ENCODE results near the gene MAP2K5.

MAP2K5 gene

GRCh38 chr15:67533873-67534272 is 8.6 kb upstream of the MAP2K5 start:
- H3K36me3 ChIP-seq (ENCODE audit: control insufficient read depth in 2 of 2, insufficient read depth in 1 of 2, low read length in 2 of 2): no peaks in the 10 kb centered on the region; a peak in 1 of 3 replicates
- TF ChIP-seq ZNF404 (tag by site-specific recombination; IDR thresholded peaks at IDR 0.05) (no peak), ZNF544 (tag by site-specific recombination; IDR thresholded peaks at IDR 0.05) (no peak), ZNF366 (tag by site-specific recombination; conservative IDR thresholded peaks at IDR 0.05) (no peak), ZNF555 (tag by site-specific recombination; conservative IDR thresholded peaks at IDR 0.05) (no peak), ZNF302 (tag by site-specific recombination; IDR thresholded peaks at IDR 0.05; ENCODE audit: low read depth) (no peak), ZNF558 (tag by site-specific recombination; IDR thresholded peaks at IDR 0.05) (no peak), KLF8 (tag by site-specific recombination; IDR thresholded peaks at IDR 0.05) (no peak), TCF7L2 (IDR thresholded peaks at IDR 0.05; ENCODE audit: borderline replicate concordance, low read depth, low read length) (no peak)
- no peak overlapping the region for H3K27ac ChIP-seq (ENCODE audit: extremely low read depth, low read depth, low read length)
- H3K4me1 ChIP-seq (ENCODE audit: control insufficient read depth, insufficient read depth, low read length): no peaks in the 10 kb centered on the region
- no peaks in the 10 kb centered on the region for H3K9me3 ChIP-seq (ENCODE audit: control insufficient read depth, insufficient read depth, low read depth, low read length)
- no peak overlapping the region for H3K4me3 ChIP-seq (ENCODE audit: low read depth, low read length)
- ChIA-PET CTCF (no interaction called here), POLR2A (no interaction called here)

- Histone ChIP-seq H3K9me3 (ENCODE audit: control insufficient read depth, insufficient read depth, low read depth, low read length) (no peaks in the 10 kb centered on the region), H3K4me1 (ENCODE audit: control insufficient read depth, insufficient read depth, low read length) (no peaks in the 10 kb centered on the region), H3K36me3 (ENCODE audit: control insufficient read depth in 2 of 2, insufficient read depth in 1 of 2, low read length in 2 of 2) (no peaks in the 10 kb centered on the region; a peak in 1 of 3 replicates), H3K27ac (ENCODE audit: extremely low read depth, low read depth, low read length) (no peak overlapping the region), H3K4me3 (ENCODE audit: low read depth, low read length) (no peak overlapping the region)
- POLR2A ChIA-PET: no interaction called here
- no peak for TF ChIP-seq ZNF791 (tag by site-specific recombination; IDR thresholded peaks at IDR 0.05)
- no peak for TF ChIP-seq ZNF600 (tag by site-specific recombination; IDR thresholded peaks at IDR 0.05)
- TF ChIP-seq, protein P1, sequence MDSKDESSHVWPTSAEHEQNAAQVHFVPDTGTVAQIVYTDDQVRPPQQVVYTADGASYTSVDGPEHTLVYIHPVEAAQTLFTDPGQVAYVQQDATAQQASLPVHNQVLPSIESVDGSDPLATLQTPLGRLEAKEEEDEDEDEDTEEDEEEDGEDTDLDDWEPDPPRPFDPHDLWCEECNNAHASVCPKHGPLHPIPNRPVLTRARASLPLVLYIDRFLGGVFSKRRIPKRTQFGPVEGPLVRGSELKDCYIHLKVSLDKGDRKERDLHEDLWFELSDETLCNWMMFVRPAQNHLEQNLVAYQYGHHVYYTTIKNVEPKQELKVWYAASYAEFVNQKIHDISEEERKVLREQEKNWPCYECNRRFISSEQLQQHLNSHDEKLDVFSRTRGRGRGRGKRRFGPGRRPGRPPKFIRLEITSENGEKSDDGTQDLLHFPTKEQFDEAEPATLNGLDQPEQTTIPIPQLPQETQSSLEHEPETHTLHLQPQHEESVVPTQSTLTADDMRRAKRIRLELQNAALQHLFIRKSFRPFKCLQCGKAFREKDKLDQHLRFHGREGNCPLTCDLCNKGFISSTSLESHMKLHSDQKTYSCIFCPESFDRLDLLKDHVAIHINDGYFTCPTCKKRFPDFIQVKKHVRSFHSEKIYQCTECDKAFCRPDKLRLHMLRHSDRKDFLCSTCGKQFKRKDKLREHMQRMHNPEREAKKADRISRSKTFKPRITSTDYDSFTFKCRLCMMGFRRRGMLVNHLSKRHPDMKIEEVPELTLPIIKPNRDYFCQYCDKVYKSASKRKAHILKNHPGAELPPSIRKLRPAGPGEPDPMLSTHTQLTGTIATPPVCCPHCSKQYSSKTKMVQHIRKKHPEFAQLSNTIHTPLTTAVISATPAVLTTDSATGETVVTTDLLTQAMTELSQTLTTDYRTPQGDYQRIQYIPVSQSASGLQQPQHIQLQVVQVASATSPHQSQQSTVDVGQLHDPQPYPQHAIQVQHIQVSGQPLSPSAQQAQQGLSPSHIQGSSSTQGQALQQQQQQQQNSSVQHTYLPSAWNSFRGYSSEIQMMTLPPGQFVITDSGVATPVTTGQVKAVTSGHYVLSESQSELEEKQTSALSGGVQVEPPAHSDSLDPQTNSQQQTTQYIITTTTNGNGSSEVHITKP (tag by site-specific recombination; IDR thresholded peaks at IDR 0.05): peak; percentile 72
- TF ChIP-seq HOXC10 (CRISPR knock-in tag; IDR thresholded peaks at IDR 0.05): no peak
- no peak for TF ChIP-seq ZNF280D (tag by site-specific recombination; IDR thresholded peaks at IDR 0.05)
- peak; percentile 30; the same call in 1 of the 2 replicates for TF ChIP-seq SCRT2 (tag by site-specific recombination; IDR thresholded peaks at IDR 0.05)
- no peak for TF ChIP-seq ZNF184 (tag by site-specific recombination; IDR thresholded peaks at IDR 0.05)
- TF ChIP-seq ZNF423 (tag by site-specific recombination; IDR thresholded peaks at IDR 0.05): no peak
- no peak for TF ChIP-seq KLF1 (tag by site-specific recombination; IDR thresholded peaks at IDR 0.05)
- CTCF ChIA-PET: no interaction called here
Observed at GRCh38 chr15:67534360-67534759, 8.1 kb upstream of the MAP2K5 start.

DNA sequence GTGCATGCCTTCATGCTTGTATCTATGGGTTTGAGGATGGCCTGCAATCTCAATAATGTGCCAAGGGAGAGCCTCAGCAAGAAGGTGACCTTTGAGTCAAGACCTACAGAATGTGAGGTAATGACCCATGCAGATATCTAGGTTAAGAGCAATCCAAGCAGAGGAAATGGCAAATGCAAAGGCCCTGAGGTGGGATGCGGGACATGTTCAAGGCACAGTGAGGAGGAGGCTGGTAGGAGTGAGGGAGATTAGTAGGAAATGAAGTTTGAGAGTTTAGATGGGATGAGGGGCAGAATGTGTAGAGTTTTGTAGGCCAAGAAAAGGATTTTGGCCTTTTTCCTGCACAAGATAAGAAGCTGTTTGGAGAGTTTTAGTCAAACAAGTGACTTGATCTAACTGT is 4.7 kb upstream of the MAP2K5 start:
- CTCF ChIA-PET: no interaction called here
- no peaks in the 10 kb centered on the region for H3K9me3 ChIP-seq (ENCODE audit: control insufficient read depth, insufficient read depth, low read depth, low read length)
- no peak overlapping the region for H3K27ac ChIP-seq (ENCODE audit: extremely low read depth, low read depth, low read length)
- POLR2A ChIA-PET: no interaction called here
- H3K4me1 ChIP-seq (ENCODE audit: control insufficient read depth, insufficient read depth, low read length): no peaks in the 10 kb centered on the region
- H3K4me3 ChIP-seq (ENCODE audit: low read depth, low read length): no peak overlapping the region
- H3K36me3 ChIP-seq (ENCODE audit: control insufficient read depth in 2 of 2, insufficient read depth in 1 of 2, low read length in 2 of 2): no peaks in the 10 kb centered on the region
- TF ChIP-seq OSR2 (tag by site-specific recombination; IDR thresholded peaks at IDR 0.05): no peak
- TF ChIP-seq ZNF623 (tag by site-specific recombination; IDR thresholded peaks at IDR 0.05): peak; percentile 93
